Cardiac muscle cell (in vitro differentiated cells and primary cell): ENCODE measurements around the gene OAS3. TPM values are rescaled to one million over a fixed set of nuclear protein-coding genes. Genes with fewer than 3 reads are reported as not detected.

ENCODE experiments used
- DNase-seq, 2 donors: peaks; one replicate each; pipeline versions ENCODE4 v3.0.0 to v3.0.0-alpha.2; 2010 to 2017; ENCODE audit warnings: low read depth in 1 of 2, low spot score in 1 of 2
- H3K27ac ChIP-seq: fragments of 200-600 bp; sonication (generic); 2 replicates; pipeline ENCODE4 v1.5.1; 2016
- H3K27me3 ChIP-seq: fragments of 200-600 bp; sonication (generic); 2 replicates; pipeline ENCODE4 v1.6.0; 2016; ENCODE audit warnings: control low read depth
- H3K36me3 ChIP-seq: fragments of 200-600 bp; sonication (generic); 2 replicates; pipeline ENCODE4 v1.5.1; 2016; ENCODE audit warnings: control low read depth
- H3K4me1 ChIP-seq: fragments of 200-600 bp; sonication (generic); 2 replicates; pipeline ENCODE4 v1.8.1; 2017; ENCODE audit warnings: low read depth, mild to moderate bottlenecking, mixed run types
- H3K4me3 ChIP-seq: fragments of 200-600 bp; sonication (generic); 2 replicates; pipeline ENCODE4 v1.5.1; 2016; ENCODE audit warnings: mild to moderate bottlenecking
- H3K9me3 ChIP-seq: fragments of 200-600 bp; sonication (generic); 2 replicates; pipeline ENCODE4 v1.5.1; 2017; ENCODE audit warnings: low read depth, mild to moderate bottlenecking, control low read depth
- polyA plus RNA-seq: library from polyadenylated mRNA; unstranded; fragments of >200 nt; fragmentation: Nextera tagmentation; extraction: Ambion mirVana; gene quantifications from 2 replicates; pipeline ENCODE4 v1.2.1, GENCODE V29; 2016
- total RNA-seq: library from RNA; depleted of rRNA; stranded (reverse); fragments of >200 nt; gene quantifications from 2 replicates; pipeline ENCODE4 v1.2.3, GENCODE V29; 2016
- TF ChIP-seq, protein P1 (sequence below): IDR thresholded peaks from 2 replicates; pipeline ENCODE4 v1.5.1; 2012; ENCODE audit warnings: low read depth, mild to moderate bottlenecking, low read length

OAS3 gene
- total and polyA plus RNA-seq, 2 experiments from 2014 or later: 0.36 TPM; not detected in 1

DNA sequence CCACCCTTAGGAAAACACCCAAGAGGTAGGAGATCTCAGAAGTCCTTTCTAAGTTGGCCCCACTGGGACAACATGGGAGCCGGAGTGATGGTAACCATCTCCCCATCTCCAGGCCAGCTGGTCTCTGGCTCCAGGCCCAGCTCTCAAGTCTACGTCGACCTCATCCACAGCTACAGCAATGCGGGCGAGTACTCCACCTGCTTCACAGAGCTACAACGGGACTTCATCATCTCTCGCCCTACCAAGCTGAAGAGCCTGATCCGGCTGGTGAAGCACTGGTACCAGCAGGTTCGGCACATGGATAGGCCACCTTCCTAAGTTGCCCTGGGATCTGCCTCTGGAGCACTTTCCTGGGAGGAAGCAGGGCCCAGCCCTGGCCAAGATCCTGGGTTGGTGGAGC, 29.0 kb downstream of the OAS3 start:
- no peak for DNase-seq
- no peak overlapping the region for H3K4me3 ChIP-seq
- H3K4me1 ChIP-seq: no peaks in the 10 kb centered on the region
- H3K36me3 ChIP-seq: no peaks in the 10 kb centered on the region
- no peaks in the 10 kb centered on the region for H3K27me3 ChIP-seq
- H3K9me3 ChIP-seq: no peaks in the 10 kb centered on the region
- no peak overlapping the region for H3K27ac ChIP-seq
- TF ChIP-seq, protein P1, sequence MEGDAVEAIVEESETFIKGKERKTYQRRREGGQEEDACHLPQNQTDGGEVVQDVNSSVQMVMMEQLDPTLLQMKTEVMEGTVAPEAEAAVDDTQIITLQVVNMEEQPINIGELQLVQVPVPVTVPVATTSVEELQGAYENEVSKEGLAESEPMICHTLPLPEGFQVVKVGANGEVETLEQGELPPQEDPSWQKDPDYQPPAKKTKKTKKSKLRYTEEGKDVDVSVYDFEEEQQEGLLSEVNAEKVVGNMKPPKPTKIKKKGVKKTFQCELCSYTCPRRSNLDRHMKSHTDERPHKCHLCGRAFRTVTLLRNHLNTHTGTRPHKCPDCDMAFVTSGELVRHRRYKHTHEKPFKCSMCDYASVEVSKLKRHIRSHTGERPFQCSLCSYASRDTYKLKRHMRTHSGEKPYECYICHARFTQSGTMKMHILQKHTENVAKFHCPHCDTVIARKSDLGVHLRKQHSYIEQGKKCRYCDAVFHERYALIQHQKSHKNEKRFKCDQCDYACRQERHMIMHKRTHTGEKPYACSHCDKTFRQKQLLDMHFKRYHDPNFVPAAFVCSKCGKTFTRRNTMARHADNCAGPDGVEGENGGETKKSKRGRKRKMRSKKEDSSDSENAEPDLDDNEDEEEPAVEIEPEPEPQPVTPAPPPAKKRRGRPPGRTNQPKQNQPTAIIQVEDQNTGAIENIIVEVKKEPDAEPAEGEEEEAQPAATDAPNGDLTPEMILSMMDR: no peak

DNA sequence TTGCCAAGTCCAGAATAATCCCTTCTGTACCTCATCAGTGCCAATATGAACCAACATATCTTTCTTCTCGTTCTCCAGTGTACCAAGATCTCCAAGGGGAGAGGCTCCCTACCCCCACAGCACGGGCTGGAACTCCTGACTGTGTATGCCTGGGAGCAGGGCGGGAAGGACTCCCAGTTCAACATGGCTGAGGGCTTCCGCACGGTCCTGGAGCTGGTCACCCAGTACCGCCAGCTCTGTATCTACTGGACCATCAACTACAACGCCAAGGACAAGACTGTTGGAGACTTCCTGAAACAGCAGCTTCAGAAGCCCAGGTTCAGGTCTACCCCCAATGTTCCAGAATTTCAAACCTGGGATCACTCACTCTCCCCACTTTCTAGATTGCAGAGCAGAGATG, 29.6 kb downstream of the OAS3 start:
- DNase-seq: no peak
- H3K9me3 ChIP-seq: no peaks in the 10 kb centered on the region
- H3K27ac ChIP-seq: no peak overlapping the region
- H3K4me3 ChIP-seq: no peak overlapping the region
- no peaks in the 10 kb centered on the region for H3K4me1 ChIP-seq
- TF ChIP-seq, protein P1: no peak
- H3K36me3 ChIP-seq: no peaks in the 10 kb centered on the region
- no peaks in the 10 kb centered on the region for H3K27me3 ChIP-seq

DNA sequence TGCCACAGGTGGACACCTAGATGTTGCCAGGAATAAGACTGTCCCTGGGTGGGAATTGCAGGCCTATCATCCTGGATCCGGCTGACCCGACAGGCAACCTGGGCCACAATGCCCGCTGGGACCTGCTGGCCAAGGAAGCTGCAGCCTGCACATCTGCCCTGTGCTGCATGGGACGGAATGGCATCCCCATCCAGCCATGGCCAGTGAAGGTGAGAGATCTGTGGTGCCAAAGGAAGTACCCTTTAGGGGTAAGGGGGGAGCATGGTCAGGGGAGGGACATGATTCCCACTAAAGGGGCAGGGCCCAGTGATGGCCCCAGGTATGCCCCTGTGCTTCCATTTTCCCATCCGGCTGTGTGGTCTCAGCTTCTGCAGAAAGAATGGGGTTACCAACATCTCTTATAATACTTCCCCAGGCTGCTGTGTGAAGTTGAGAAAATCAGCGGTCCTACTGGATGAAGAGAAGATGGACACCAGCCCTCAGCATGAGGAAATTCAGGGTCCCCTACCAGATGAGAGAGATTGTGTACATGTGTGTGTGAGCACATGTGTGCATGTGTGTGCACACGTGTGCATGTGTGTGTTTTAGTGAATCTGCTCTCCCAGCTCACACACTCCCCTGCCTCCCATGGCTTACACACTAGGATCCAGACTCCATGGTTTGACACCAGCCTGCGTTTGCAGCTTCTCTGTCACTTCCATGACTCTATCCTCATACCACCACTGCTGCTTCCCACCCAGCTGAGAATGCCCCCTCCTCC, 31.5 kb downstream of the OAS3 start:
- H3K9me3 ChIP-seq: no peaks in the 10 kb centered on the region
- no peak for DNase-seq
- H3K4me3 ChIP-seq: no peak overlapping the region
- TF ChIP-seq, protein P1: no peak
- no peaks in the 10 kb centered on the region for H3K4me1 ChIP-seq
- H3K36me3 ChIP-seq: no peaks in the 10 kb centered on the region
- no peaks in the 10 kb centered on the region for H3K27me3 ChIP-seq
- H3K27ac ChIP-seq: no peak overlapping the region

DNA sequence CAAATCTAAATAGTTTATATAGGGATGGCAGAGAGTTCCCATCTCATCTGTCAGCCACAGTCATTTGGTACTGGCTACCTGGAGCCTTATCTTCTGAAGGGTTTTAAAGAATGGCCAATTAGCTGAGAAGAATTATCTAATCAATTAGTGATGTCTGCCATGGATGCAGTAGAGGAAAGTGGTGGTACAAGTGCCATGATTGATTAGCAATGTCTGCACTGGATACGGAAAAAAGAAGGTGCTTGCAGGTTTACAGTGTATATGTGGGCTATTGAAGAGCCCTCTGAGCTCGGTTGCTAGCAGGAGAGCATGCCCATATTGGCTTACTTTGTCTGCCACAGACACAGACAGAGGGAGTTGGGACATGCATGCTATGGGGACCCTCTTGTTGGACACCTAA, 32.1 kb downstream of the OAS3 start:
- Histone ChIP-seq H3K4me1 (no peaks in the 10 kb centered on the region), H3K9me3 (no peaks in the 10 kb centered on the region), H3K27me3 (no peaks in the 10 kb centered on the region), H3K36me3 (no peaks in the 10 kb centered on the region), H3K27ac (no peak overlapping the region), H3K4me3 (no peak overlapping the region)
- TF ChIP-seq, protein P1: no peak
- no peak for DNase-seq

DNA sequence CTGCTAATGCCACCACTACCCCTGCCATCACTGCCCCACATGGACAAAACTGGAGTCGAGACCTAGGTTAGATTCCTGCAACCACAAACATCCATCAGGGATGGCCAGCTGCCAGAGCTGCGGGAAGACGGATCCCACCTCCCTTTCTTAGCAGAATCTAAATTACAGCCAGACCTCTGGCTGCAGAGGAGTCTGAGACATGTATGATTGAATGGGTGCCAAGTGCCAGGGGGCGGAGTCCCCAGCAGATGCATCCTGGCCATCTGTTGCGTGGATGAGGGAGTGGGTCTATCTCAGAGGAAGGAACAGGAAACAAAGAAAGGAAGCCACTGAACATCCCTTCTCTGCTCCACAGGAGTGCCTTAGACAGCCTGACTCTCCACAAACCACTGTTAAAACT, 33.0 kb downstream of the OAS3 start:
- no peak overlapping the region for H3K27ac ChIP-seq
- H3K27me3 ChIP-seq: no peaks in the 10 kb centered on the region
- no peak overlapping the region for H3K4me3 ChIP-seq
- no peaks in the 10 kb centered on the region for H3K36me3 ChIP-seq
- H3K9me3 ChIP-seq: no peaks in the 10 kb centered on the region
- TF ChIP-seq, protein P1: no peak
- no peaks in the 10 kb centered on the region for H3K4me1 ChIP-seq
- DNase-seq: peak in 1 of 2 donors; percentile 55
